GM19463 (cell line): ENCODE results near the gene NTRK2.

Source experiments
- ATAC-seq: cut with Tn5 transposase; IDR thresholded peaks from one replicate; pipeline ENCODE4 v1.9.1; 2021; ENCODE audit warnings: mild to moderate bottlenecking, moderate library complexity; ENCODE audit not compliant: unreplicated experiment

NTRK2 gene

DNA sequence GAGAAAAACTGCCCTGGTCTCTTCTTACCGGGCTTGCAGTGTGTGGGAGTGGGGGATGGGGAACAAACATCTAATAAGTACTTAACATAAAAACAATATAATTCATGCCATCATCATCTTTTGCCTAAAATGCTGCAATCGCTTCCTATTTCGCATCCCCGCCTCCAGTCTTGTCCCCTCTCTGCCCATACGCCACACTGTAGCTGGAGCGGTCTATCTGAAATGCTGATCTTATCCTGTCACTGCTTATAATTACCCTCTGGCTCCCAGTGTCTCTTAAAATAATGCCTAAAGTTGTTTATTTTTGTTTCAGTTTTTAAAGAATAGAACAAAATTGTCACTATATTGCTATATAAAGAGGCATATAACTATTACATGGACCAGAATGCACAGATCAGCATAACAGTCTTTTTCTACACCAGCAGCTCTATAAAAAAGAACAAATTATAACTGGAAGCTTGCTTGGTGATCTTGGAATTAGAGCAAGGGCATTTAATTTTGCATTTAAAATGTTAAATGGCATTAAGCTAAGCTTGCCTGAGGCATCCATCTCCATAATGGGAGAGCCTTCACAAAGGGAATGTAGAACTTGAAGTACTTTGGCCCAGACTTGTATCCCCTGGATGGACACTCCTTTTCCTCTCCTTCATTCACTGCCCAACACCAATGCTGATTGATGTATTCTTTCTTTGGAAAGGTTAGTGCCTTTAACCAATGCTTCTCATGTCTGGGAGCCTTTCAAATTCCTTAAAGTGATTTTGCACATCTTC lies 12.2 kb downstream of the NTRK2 start:
- no peak for ATAC-seq

DNA sequence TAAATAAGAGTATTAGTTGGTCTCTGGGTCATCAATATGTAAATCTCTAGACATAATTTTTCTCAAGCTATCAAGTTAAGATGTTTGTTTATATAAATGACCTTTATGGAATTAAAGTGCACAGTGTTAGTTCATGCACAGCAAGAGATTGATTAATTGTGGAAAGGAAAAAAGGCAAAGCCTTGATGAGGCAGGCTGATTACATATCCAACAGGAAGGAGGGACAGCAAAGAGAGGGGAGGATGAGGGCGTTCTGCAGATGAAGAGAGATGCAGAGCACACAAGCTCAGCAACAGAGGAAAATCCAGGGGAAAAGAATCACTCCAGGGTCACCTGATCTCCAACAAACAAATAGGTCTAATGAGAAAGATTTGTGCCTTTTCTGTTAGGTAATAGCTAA lies 16.5 kb downstream of the NTRK2 start:
- ATAC-seq = no peak

DNA sequence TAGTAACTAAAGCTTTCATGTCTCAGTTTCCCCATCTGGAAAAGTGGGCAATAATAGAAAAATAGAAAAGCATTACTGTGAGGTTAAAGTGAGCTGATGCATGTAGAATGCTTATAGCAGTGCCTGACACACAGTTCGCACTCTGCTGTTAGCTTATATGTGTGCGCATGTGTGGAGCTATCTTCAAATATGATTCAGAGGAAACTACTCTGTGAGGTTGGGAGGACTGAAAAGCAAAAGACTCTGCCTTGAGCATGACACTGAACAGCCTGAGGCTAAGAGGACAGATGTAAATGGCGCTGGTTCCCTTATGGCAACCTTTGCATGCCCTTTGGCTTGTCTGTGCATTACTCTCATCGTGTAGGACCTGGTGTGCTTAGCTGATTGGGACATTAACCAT lies 19.4 kb downstream of the NTRK2 start:
- no peak for ATAC-seq

DNA sequence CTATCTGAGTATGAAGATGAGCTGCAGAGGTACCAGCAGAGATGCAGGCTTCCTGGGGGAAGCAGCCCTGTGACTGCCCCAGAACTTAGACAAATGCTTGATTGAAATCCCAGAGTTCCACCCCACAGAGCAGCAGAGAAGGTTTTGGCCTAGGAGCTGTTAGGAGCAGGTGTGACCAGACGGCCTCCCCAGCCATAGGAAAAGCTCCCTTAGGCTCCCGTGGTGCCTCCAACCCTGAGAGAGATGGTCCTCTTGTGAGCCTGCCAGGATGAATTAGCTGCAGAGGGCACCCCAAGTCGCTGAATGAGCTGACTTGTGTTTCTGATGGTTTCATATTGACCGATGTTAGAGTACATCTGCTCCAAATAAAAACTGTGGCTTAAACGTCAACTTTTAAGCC lies 22.1 kb downstream of the NTRK2 start:
- no peak for ATAC-seq

DNA sequence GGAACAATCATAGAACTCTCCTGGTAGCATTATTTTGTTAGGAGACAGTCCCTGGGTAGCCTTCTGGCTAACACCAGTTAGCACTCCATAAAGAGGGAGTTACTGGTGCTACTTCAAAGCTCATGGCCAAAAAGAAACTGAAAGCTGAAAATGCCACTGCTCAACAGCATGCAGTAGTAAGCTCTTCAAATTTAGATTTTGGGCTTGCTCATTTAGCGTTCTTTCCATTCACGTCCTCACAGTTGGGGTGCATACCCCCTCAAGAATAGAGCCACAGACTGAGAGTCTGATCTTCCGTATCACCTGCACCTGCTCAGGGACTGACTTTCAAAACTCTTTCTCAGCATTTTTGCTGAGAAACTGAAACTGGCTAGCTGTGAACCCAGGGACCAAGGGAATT lies 24.7 kb downstream of the NTRK2 start:
- ATAC-seq = peak; percentile 75

DNA sequence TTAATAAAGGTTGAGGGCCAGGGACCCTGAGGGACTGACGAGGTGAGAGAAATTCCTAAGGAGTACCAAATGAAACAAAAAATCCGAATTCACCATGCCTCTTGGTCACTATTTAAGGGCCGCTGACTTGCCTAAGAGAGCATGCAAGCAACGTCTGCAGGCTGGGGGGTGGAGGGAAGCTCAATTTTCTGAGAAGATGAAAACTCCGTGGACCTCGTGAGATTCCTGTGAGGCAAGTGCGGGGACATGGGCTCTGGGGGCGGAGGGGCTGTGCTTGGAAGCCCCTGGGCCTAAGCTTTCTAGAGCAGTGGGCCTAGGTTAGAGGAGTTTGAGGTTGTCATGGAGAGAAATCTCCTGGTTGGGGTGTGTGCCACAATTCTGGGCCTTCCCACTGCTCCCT lies 27.5 kb downstream of the NTRK2 start:
- no peak for ATAC-seq

DNA sequence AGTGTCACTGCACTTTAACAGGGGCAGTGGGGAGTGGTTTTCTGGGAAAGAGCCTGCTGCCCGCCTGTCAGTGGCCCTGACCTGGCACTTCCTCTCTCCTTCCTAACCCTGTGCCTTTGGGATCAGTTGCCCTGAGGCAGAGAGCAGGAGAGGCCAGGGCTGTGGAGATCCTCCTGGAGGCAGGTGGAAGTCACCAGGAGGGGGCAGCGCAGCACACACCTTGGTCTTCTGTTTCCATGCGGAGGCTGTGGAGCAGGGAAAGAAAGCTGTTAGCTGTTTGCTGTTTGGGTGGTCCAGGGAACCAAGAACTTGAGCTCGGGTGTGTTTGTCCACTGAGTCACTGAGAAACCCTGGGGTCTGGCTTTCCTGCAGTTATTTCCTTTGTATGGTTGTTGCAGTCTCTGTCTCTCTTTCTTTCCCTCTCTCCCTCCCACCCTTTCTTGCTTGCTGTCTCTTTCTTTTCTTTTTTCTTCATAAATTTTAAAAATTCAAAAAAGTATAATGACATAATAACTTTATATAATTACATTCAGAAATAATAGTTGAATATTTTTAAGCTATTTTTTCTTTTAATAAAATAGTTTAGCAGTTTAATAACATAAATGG lies 28.1 kb downstream of the NTRK2 start:
- peak; percentile 38 for ATAC-seq

DNA sequence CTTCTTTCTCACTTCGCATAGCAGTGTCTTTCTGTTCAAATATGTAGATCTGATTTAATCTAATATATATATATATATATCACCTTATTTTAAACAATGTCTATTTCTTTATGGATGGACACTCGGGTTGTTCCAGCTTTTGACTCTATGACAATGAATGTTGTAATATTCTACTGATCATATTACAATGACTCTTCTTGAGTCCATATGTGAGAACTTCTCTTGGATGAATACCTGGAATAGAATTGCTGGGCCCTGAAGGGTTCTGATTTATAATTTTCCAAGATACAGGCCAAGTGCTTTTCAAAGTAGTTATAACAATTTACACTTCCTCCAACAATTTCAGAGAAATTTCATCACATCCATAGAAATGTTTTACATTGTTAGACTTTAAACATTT lies 28.8 kb downstream of the NTRK2 start:
- no peak for ATAC-seq

DNA sequence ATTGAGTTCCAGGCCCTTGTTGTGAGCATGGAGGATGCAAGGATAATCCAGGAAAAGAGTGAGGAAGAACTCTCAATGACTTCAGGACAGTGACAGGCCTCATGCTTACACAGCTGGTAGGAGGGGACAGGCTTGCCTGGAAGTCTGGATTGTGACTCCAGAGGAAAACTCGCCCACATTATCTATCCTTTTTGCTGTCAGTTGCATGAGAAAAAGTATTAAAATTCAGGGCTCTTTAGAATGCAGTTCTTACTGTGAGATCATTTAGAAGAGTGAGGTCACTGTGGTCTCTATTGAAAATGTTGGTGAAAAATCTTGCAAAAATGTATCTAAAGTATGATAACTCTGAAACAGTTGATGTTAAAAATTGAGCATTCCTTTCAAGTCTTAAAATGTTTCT lies 30.5 kb downstream of the NTRK2 start:
- ATAC-seq = no peak

DNA sequence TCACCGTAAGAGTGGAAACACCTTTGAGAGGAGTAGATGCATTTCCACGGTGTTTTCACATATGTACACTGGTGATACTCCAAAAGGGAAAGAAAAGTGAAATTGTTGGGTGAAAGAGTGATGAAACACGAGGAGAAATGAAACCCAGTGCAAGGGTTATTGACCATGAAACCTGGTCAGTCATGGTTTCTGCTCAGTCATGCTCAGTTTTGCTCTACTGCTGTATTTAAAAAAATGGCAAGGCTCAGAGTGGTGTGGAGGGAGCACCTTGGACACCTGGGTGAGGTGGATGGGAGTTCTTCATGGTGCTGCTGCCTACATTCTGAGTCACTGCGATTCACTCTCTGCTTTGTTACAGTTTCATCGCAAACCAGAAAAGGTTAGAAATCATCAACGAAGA lies 32.3 kb downstream of the NTRK2 start:
- ATAC-seq = peak; percentile 87

DNA sequence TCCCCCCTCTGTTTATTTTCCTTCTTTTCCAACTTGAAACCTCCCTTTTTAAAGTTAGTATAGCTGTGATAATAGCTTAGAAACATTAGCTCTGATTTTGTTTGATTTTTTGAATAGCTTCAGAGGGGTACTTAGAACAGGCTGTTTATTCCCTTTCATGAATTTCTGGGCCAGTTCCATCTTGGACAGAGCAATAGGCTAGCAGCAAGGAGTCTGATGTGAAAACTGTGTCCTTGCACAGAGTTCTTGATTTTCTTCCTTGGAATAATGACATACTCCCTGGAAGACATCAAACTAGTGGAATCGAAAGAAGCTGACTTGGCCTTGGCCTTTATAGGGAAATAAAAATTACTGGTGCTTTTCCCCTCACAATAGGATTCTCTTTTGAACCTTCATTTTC lies 32.9 kb downstream of the NTRK2 start:
- no peak for ATAC-seq

DNA sequence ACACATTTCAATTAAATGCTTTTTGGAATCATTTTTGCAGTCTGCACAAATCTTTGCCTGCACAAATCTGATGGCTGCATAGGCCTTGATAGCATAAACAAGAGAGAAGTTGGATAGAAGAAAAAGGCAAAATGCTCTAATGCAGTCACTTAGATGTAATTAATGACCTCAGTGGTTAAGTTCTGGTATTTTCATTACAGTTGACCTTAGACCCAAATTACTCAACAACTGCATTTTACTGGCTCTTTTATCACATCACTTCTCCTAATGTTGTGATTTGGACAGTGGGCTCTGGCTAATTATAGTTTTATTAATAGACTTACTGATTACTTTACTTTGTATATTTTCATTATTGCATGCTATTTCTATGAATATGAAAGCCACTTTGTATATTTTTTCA lies 34.3 kb downstream of the NTRK2 start:
- ATAC-seq = no peak

DNA sequence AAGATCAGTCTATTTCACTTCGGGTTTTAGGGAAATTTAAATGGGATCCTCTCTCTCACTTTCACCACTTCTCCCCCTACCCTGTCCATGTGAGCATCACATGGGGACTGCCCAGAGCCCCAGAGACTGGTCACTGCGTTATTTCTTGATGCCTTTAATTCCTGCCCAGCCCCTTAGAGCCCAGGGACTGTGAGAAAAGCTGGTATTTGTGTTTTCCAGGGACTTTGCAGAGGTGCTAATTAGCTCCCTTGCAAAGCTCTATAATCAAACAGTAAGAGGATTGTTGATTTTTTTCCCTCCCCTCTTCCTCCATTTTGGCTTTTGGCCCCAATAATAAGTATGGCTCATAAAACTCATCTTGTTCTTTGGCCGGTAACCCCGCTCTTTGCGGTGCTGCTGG lies 35.6 kb downstream of the NTRK2 start:
- no peak for ATAC-seq

DNA sequence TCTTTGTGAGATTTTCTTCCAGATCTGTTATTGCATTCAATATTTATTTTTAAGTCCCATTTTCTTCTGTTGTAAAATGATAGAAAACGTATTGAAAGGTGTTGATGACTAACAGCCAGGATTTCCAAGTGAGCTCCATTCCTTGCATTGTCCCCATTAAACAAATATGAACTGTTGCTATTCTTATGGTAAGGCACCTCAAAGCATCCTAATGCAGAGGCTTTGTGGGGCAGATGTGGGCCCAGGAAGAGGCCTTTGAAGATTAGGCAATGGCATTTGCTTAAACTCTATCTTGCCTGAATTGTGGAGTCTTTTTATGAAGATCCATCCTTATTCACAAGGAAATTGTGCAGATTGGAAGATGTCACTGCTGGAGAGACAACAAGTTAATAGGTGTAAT lies 38.9 kb downstream of the NTRK2 start:
- no peak for ATAC-seq

DNA sequence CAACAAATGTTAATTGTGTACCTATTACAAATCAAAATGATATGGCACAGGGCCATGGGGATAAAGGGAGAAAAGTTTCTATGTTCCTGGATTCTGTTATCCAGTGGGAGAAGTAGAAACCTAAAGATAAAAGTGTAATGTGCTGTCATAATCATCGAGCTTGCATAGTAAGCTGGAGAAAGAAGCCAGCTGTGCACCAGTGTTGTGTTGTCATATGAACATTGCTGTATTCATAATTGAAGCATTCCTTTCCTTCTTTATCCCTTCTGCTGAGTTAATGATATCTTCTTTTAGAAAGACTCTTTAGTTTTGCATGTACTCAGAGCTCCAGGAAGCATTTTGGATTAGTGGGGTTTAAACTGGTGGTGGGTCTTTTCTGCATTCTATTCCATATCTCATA lies 39.5 kb downstream of the NTRK2 start:
- ATAC-seq = no peak

DNA sequence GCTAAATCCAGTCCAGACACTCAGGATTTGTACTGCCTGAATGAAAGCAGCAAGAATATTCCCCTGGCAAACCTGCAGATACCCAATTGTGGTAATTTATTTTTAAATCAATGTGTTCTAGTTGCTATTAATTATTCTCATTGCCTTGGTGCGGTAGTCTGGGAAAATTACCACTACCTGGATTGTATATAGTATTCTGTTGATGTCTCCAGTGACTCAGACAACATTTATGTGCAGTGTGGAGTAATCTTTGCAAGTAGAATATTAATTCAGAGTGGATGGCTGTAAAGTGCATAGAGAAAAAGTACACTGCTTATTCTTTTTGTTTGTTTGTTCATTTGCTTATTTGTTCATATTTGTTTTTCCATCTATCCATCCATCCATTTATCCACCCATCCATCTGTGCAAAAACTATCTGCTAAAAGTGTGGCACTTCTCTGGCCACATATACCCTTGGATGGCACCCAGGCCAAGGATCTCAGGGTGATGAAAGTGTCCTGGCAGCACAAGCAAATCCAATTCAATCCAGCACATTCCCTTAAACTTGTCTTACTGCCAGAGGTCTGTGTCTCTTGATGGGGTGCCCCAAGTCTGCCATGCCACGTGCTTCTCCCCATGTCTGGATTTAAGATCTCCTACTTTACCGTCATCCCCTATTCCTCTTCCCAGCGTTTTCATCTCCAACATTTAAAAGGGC lies 41.3 kb downstream of the NTRK2 start:
- ATAC-seq = no peak

DNA sequence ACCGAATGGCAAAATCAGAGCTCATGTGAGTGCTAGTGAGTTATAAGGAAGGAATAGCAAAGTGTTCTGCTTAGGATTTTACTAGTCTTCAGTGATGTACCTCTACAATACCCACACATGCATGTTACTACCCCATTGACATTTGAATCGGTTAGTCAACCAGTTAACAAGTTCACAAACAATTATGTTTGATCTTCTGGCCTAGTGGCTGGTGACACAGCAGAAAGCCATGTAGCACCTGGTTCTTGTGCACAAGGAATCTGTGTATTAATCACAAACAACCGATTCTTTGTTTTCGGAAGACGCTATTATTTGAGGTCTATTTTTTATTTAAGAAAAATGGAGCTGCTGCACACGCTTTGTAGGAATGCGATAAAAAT lies 41.9 kb downstream of the NTRK2 start:
- no peak for ATAC-seq

DNA sequence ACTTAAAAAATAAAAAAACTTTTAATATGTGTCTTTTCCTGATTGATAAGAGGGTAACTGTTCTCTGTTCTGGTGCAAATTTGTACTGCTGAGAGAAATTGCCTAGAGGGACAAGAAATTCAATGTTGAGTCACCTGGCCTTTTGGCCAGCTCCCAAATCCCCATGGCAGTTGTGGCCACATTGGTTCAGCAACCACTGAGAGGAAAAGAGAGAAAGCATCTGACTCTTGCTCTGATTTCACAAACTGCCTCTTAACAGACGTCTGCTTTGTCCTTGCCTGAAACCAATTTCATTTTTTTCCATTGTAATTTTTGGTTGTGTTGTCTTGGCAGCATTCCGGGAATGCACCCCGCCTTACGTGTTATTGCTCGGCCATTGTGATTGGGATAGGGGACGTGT lies 42.4 kb downstream of the NTRK2 start:
- ATAC-seq = no peak

DNA sequence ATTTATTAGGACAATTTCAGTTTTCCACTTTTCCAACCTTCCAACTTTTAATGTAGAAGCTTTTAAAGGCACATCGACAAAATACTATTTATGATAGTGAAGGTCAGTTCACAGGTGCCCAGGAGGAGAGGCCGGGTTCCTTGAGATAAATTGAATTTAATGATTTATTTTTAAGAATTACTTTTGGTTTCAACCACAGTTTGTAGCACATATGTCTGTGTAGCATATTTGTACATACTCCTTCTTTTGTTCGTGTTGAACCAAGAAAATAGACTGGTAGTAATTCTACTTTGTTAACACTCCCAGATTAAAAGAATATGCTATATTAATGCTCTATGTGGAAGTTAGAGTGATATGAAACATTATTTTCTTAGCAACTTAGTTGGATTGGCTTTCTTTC lies 46.7 kb downstream of the NTRK2 start:
- no peak for ATAC-seq

DNA sequence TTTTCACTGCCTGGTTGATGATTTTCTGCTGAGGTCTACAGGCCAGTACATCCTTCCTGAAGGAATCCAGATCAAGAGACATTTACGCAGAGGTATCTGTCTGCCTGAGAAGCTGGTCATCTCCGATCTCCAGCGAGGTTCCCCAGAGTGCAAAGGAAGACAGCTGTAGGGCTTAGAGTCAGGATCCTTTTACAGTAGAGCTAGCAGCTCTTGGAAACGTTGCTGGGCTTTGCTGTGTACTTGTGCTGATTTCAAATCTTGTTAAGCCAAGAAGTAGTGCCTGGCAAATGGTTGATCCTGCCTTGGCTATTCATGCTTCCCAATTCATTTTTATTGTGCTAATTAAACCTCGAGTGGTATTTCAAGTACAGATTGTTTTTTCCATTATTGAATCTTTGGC lies 48.9 kb downstream of the NTRK2 start:
- ATAC-seq = no peak

DNA sequence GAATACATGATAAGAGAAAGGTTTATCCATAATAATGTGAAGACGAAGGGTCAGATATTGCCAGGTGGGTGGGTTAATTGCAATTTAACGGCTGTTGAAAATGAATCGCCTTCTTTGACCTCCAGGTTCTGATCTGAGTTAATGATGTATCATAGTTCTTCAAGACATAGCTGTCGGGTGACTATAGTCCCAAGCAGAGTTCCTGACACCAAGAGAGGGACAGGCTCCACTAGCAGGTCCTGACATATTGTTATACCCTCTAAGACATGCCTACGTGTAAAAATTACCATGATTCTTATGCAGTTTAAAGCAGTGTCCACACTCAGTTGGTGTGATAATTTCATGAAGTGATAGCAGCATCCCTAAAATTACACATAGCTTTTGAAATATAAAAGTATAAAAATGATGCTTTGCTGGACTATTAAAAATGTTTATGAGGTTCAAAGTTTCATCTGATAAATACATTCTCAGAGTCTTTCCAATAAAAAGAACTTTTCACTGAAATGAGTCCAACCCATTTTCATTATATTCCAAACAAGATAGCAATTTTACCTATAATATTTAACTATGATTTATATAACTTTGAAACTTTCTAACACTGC lies 53.0 kb downstream of the NTRK2 start:
- ATAC-seq = no peak

DNA sequence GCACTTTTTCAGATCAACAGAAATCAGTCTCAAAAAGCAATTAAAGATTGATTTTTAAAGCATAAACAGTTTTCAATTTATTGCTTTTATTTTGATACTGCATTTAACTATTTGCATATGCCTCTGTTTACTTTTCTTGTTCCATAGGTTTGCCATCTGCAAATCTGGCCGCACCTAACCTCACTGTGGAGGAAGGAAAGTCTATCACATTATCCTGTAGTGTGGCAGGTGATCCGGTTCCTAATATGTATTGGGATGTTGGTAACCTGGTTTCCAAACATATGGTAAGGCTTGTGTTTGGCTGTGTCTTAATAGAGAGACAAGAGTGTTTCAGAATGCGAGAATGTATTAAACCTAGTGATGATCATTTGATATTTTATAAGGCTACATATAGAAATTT lies 53.9 kb downstream of the NTRK2 start:
- no peak for ATAC-seq
